HepG2 (cell line): ENCODE data around the gene FITM2. TPM values are rescaled to one million over a fixed set of nuclear protein-coding genes. Genes with fewer than 3 reads are reported as not detected.

Experiments used
- ATAC-seq: fragments of 200-7000 bp; cut with Tn5 transposase; 3 replicates; pipeline ENCODE4 v1.9.1; 2020; ENCODE audit warnings: mild to moderate bottlenecking, moderate library complexity
- BruUV-seq: library from RNA; stranded (reverse); fragments of 400-500 nt; replicated peaks from 2 replicates; lab custom pipeline; 2021; lab: Mats Ljungman, UMichigan
- CTCF ChIA-PET: fragments of 300-600 bp; formaldehyde crosslinking; extraction: SDS; loops from one replicate; lab custom pipeline; 2021; ENCODE audit warnings: low total read pairs, inconsistent platforms, low intra/inter-chr PET ratio; lab: Yijun Ruan, JAX
- POLR2A ChIA-PET: fragments of 350-600 bp; sonication (Branson Sonifier 250); formaldehyde crosslinking; loops from one replicate; lab custom pipeline; 2020; ENCODE audit warnings: antibody characterized with exemption, inconsistent platforms; lab: Yijun Ruan, JAX
- DNase-seq: peaks from one replicate; pipeline ENCODE4 v3.0.0-alpha.2; 2015; ENCODE audit warnings: low spot score
- FAIRE-seq: peaks from 3 replicates; lab custom pipeline; 2011; peaks lifted over from hg19 to GRCh38; lab: Jason Lieb, UNC
- H2AFZ ChIP-seq: one replicate; pipeline ENCODE4 v1.6.1; 2011; ENCODE audit warnings: low read length, inconsistent platforms
- H3K27ac ChIP-seq: fragments of 300-600 bp; 3 replicates; pipeline ENCODE4 v1.8.0; 2011; ENCODE audit warnings: mixed run types, mild to moderate bottlenecking, mixed read lengths, low read length, inconsistent platforms; ENCODE audit not compliant: insufficient read depth; ENCODE audit errors: extremely low read length
- H3K27me3 ChIP-seq, 2 experiments: fragments of 200-600 bp in 1 of 2; 2 replicates in 1 of 2; 3 replicates in 1 of 2; pipeline versions ENCODE4 v1.6.0 to v1.8.0; 2011; ENCODE audit warnings: low read length in 2 of 2, mild to moderate bottlenecking in 2 of 2, moderate library complexity in 2 of 2, inconsistent platforms in 1 of 2; ENCODE audit not compliant: insufficient read depth in 2 of 2, control insufficient read depth in 1 of 2
- H3K36me3 ChIP-seq, 2 experiments: fragments of 200-600 bp in 1 of 2; replicated peaks in 1 of 2; 2 replicates in 1 of 2; 3 replicates in 1 of 2; pipeline versions ENCODE4 v1.5.1 to v1.8.0; 2011; ENCODE audit warnings: low read length in 2 of 2, inconsistent platforms in 1 of 2; ENCODE audit not compliant: insufficient read depth in 2 of 2, control insufficient read depth in 1 of 2
- H3K4me1 ChIP-seq: 2 replicates; pipeline ENCODE4 v1.5.1; 2012; ENCODE audit warnings: low read length, inconsistent platforms; ENCODE audit not compliant: insufficient read depth
- H3K4me2 ChIP-seq: 2 replicates; pipeline ENCODE4 v1.6.0; 2011; ENCODE audit warnings: low read depth, low read length, inconsistent platforms
- H3K4me3 ChIP-seq, 3 experiments: fragments of 200-600 bp in 1 of 3; sonication (generic), shearing (Covaris generic) in 1 of 3; replicated peaks in 1 of 3; 2 replicates each; pipeline ENCODE4 v1.5.1; 2011 to 2016; ENCODE audit warnings: low read length in 3 of 3, inconsistent platforms in 2 of 3, low read depth in 2 of 3, mild to moderate bottlenecking in 2 of 3, control low read depth in 1 of 3, mixed read lengths in 1 of 3; ENCODE audit not compliant: insufficient read depth in 1 of 3
- H3K79me2 ChIP-seq: one replicate; pipeline ENCODE4 v1.6.1; 2011; ENCODE audit warnings: low read length, inconsistent platforms; ENCODE audit not compliant: insufficient read depth
- H3K9ac ChIP-seq: 2 replicates; pipeline ENCODE4 v1.6.0; 2011; ENCODE audit warnings: mild to moderate bottlenecking, low read depth, low read length, inconsistent platforms; ENCODE audit not compliant: insufficient read depth
- H3K9me3 ChIP-seq: 2 replicates; pipeline ENCODE4 v1.5.1; 2012; ENCODE audit warnings: mild to moderate bottlenecking, low read length
- H4K20me1 ChIP-seq: 2 replicates; pipeline ENCODE4 v1.6.0; 2011; ENCODE audit warnings: inconsistent platforms, mild to moderate bottlenecking, low read length, moderate library complexity; ENCODE audit not compliant: insufficient read depth
- ATF7 ChIP-seq, 2 experiments: fragments of 450-650 bp in 1 of 2; sonication (generic) in 1 of 2; formaldehyde crosslinking in 1 of 2; IDR thresholded peaks; 2 replicates each; pipeline versions ENCODE4 v1.4.0 to v1.6.1; 2016 to 2020; ENCODE audit warnings: antibody characterized with exemption in 1 of 2, mild to moderate bottlenecking in 1 of 2, missing genetic modification reagents in 1 of 2
- CREB1 ChIP-seq, 2 experiments: fragments of 450-650 bp in 1 of 2; IDR thresholded peaks; 2 replicates each; pipeline ENCODE4 v1.6.1; 2016 to 2017; ENCODE audit warnings: control low read depth in 1 of 2, mild to moderate bottlenecking in 1 of 2, missing compliant biosample characterization in 1 of 2, missing genetic modification characterization in 1 of 2
- HNRNPUL1 ChIP-seq: fragments of 200-400 bp; formaldehyde crosslinking; IDR thresholded peaks from 2 replicates; pipeline ENCODE4 v1.6.1; 2017; ENCODE audit warnings: low read depth, mild to moderate bottlenecking, low read length, moderate library complexity
- ZNF230 ChIP-seq: sonication (generic); formaldehyde crosslinking; IDR thresholded peaks from 2 replicates; pipeline ENCODE4 v1.4.0; 2020; ENCODE audit warnings: mild to moderate bottlenecking, missing genetic modification reagents
- WGBS: methylation state at CpG from one replicate; pipeline ENCODE4 v1.1.6; 2017; ENCODE audit warnings: low lambda C conversion rate; 5-methylcytosine and 5-hydroxymethylcytosine counted together
- in situ Hi-C: cut with HindIII; loops from 2 replicates; pipeline ENCODE4 v1.10.0; 2017; ENCODE audit warnings: low pct_unique_long_range_greater_than_20kb; ENCODE audit not compliant: extremely low pct_ligation_motif_present
- intact Hi-C: fragments of 100-400 bp; cut with micrococcal nuclease; formaldehyde crosslinking; loops from one replicate; pipeline ENCODE4 v1.10.0; 2022; ENCODE audit not compliant: unreplicated experiment
- polyA plus RNA-seq, 8 experiments: library from polyadenylated mRNA; depleted of rRNA in 3 of 8; stranded (reverse) in 7 of 8; unstranded in 1 of 8; fragments of >200 nt; fragmentation: Illumina TruSeq in 4 of 8; extraction: Trizol in 4 of 8; gene quantifications; 2 replicates each; pipeline versions ENCODE4 v1.2.1 to v1.2.3, GENCODE V29; 2011 to 2016; ENCODE audit warnings: low read depth in 4 of 8, missing spikeins in 1 of 8, mixed read lengths in 1 of 8; ENCODE audit not compliant: insufficient read depth in 1 of 8
- total RNA-seq, 5 experiments: library from RNA; depleted of rRNA; stranded (reverse); fragments of >200 nt; fragmentation: Illumina TruSeq; extraction: Trizol; gene quantifications; 2 replicates each; pipeline ENCODE4 v1.2.3, GENCODE V29; 2016; ENCODE audit warnings: low read depth in 1 of 5
- TF ChIP-seq, protein P1 (sequence below): sonication (generic); formaldehyde crosslinking; IDR thresholded peaks from 2 replicates; pipeline ENCODE4 v1.5.0; 2020; ENCODE audit warnings: missing genetic modification reagents
- TF ChIP-seq, protein P2 (sequence below): sonication (generic); formaldehyde crosslinking; IDR thresholded peaks from 2 replicates; pipeline ENCODE4 v1.5.0; 2020; ENCODE audit warnings: mild to moderate bottlenecking, missing genetic modification reagents

Gene FITM2
- total and polyA plus RNA-seq, 2 of the 13 experiments (the other 11 are each of a cell fraction or from before 2014, with no cell fraction given), result 9.6 to 24.5 TPM

DNA sequence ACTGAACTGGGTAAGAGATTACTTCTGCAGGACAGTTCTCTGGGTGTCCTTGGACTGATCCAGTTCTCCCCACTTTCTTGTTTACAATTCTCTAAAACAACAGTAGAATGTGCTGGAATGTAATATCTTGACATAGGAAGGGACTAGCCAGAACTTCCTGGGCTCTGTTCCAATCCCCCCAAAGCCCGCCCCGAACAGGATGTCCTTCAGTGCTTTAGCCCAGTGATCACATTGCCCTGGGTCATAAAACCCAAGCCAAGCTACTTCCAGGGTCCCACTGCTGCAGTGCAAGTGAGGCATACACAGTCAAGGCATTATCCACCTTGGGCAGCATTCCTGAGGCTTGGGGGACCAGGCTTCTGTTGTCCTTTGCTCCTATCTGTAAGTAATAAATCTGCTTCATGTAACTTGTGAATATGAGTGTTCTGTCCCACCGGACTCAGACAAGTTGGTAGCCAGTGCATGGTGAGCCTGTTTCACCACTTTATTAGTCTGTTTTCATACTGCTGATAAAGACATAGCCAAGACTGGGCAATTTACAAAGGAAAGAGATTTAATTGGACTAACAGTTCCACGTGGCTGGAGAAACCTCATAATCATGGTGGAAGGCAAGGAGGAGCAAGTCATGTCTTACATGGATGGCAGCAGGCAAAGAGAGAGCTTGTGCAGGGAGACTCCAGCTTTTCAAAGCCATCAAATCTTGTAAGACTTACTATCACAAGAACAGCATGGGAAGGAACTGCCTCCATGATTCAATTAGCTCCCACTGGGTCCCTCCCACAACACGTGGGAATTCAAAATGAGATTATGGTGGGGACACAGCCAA, 23.5 kb downstream of the FITM2 start (continued):
- TF ChIP-seq, protein P1, sequence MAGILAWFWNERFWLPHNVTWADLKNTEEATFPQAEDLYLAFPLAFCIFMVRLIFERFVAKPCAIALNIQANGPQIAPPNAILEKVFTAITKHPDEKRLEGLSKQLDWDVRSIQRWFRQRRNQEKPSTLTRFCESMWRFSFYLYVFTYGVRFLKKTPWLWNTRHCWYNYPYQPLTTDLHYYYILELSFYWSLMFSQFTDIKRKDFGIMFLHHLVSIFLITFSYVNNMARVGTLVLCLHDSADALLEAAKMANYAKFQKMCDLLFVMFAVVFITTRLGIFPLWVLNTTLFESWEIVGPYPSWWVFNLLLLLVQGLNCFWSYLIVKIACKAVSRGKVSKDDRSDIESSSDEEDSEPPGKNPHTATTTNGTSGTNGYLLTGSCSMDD (CRISPR knock-in tag), result 0 out of 2 replicates have a peak, but pooled peaks have one; percentile 28
- TF ChIP-seq ZNF230 (CRISPR knock-in tag), result no peak
- TF ChIP-seq, protein P2, sequence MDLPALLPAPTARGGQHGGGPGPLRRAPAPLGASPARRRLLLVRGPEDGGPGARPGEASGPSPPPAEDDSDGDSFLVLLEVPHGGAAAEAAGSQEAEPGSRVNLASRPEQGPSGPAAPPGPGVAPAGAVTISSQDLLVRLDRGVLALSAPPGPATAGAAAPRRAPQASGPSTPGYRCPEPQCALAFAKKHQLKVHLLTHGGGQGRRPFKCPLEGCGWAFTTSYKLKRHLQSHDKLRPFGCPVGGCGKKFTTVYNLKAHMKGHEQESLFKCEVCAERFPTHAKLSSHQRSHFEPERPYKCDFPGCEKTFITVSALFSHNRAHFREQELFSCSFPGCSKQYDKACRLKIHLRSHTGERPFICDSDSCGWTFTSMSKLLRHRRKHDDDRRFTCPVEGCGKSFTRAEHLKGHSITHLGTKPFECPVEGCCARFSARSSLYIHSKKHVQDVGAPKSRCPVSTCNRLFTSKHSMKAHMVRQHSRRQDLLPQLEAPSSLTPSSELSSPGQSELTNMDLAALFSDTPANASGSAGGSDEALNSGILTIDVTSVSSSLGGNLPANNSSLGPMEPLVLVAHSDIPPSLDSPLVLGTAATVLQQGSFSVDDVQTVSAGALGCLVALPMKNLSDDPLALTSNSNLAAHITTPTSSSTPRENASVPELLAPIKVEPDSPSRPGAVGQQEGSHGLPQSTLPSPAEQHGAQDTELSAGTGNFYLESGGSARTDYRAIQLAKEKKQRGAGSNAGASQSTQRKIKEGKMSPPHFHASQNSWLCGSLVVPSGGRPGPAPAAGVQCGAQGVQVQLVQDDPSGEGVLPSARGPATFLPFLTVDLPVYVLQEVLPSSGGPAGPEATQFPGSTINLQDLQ (CRISPR knock-in tag), result no peak

DNA sequence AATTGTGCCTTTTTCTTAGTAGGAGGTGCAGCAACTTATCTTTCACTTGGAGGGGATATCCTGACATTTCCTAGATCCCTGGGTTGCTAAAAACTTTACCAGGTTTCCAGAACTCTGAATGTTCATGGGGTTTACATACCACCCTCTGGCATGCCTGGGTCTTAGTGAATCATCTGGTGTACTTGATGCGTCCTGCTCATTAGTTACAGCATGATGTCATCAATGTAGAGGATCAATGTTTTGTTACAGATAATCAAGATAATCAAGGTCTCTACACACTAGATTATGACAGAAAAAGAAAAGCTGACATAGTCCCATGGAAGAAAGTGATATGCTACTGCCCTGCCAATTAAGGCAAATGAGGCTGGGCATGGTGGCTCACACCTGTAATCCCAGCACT, 27.0 kb downstream of the FITM2 start:
- H3K9ac ChIP-seq, result no peak overlapping the region
- H2AFZ ChIP-seq, result no peak overlapping the region
- H3K36me3 ChIP-seq, result no peaks in the 10 kb centered on the region
- DNase-seq (no peak), ATAC-seq (no peak)
- BruUV-seq, result no TSS peak
- WGBS, result 91% methylated on average over 1 of the region's 1 CpG
- no peaks in the 10 kb centered on the region for H3K79me2 ChIP-seq
- TF ChIP-seq ATF7 (IDR thresholded peaks at IDR 0.05) (peak; percentile 96), ATF7 (CRISPR knock-in tag; IDR thresholded peaks at IDR 0.05) (no peak), CREB1 (IDR thresholded peaks at IDR 0.05) (peak; percentile 77), CREB1 (CRISPR knock-in tag; IDR thresholded peaks at IDR 0.05) (no peak), HNRNPUL1 (no peak)
- TF ChIP-seq, all 625 proteins: peak for 2
- intact Hi-C loops (no loop called here), in situ Hi-C loops (no loop called here)
- CTCF ChIA-PET, result no interaction called here
- H3K4me1 ChIP-seq, result peaks cover 57% of the 10 kb centered on the region
- H3K27me3 ChIP-seq, result no peaks in the 10 kb centered on the region
- POLR2A ChIA-PET, result no interaction called here
- H3K4me2 ChIP-seq, result no peak overlapping the region
- H3K4me3 ChIP-seq, result no peak overlapping the region
- FAIRE-seq, result no peak
- H3K27ac ChIP-seq, result no peak overlapping the region
- H4K20me1 ChIP-seq, result no peaks in the 10 kb centered on the region
- 0 out of 2 replicates have a peak, but pooled peaks cover 4% of the 10 kb centered on the region for H3K9me3 ChIP-seq
